Kidney tubule cell (primary cell): ENCODE measurements around the gene RBM20.
"Not testable (repeated sequence)": the region's sequence is repeated elsewhere in the genome, so short reads cannot be mapped to it uniquely, and the experiment has no call there.

Experiments
- DNase-seq: peaks from one replicate; pipeline ENCODE4 v3.0.0-alpha.2; 2018; ENCODE audit warnings: low spot score

The RBM20 gene

DNA sequence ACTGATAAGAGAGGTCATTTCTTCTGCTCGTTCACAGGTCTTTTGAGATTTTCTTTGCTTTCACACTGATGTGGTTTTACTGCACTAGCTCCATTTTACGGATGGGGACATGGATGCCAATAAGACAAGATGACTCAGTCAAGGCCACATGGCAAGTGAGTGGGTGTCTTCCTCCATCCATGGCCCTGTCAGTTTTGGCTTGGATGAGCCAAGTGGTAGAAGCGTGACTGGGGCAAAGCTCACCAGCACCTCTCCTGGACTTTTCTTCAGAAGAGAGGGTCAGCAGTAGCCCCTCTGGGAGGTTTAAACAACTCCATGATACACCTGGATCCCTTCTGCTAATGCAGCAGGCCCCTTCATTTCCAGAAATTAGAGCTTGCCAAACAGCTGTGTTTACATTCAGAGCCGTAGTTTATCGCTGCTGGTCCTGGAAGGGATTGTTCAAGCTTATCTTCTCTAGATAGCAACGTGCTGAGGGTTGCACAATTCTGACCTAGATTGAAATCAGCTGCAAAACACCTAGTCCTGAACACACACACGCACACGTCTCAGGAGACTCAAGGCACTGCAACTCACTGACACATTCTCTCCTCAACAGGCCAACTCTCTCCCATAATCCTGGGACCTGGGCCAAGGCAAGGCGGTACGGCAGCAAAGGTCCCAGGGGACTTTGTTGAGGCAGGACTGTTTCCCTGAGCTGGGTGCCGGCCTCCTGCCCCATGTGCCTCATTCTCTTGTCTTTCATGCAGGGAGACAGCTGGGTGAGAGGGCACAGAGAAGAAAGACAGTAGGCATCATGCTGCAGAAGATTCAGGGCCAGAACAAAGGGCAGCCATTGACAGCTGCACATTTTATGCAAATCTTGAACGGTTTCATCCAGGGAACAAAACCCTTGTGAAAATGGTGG is 213.4 kb downstream of the RBM20 start:
- no peak for DNase-seq

DNA sequence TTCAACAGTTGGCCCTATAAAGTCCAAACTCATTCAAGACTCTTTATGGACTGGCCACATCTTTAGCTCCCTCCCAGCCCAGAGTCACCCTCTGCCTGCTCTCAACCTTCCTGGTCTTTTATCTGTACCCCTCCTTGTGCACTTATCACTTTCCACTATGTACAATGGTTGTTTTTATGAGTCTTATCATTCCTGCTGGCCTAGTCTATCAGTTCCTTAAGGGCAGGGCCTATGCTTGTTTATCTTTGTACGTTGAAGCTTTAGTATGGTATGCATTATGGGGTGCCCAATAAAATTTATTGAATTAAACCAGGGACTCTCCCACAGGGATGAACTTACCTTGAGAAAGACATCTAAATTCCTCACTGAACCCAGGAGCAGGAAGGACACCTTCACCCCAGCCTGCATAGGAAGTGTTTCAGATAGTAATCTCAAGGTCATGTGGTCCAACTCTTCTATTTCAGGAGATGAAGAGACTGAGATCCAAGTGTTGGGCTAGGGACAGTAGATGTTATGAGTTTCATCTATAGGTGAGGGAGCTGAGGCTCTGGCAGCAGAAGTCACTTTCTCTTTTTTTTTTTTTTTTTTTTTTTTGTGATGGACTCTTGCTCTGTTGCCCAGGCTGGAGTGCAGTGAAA is 214.3 kb downstream of the RBM20 start:
- no peak for DNase-seq

DNA sequence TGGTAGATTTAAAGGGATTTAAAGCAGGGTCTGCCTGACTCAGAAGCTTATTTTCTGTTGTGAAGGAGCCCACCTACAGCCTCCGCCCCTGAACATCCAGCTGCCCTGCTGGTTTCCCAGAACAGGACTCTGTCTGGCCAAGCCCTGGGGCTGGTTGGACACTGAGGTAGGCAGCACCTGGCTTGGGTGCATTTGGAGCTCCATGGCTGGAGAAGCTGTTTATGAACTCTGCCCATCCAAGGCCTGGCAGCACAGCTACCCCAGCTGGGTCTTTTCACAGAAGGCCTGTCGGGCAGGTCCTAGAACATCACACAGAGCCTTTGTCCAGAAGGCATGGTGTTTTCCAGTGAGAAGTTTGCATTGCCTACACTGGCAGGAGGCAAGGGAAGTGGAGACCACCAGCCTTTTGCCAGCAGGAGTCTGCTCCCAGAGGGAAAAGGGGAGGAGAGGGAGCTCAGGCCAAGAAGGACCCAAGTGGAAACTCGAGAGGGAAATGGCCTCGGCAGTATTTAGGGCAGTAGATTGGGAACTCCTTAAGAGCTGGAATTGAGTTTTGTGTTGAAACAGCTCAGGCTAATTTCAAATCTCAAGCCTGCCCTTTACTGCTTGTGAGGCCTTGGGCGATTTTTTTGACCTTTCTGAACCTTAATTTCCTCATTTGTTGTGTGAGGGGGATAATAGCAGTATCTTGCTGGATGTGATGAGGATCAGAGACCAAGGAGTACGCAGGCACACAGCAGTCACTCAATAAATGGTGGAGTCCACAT is 215.3 kb downstream of the RBM20 start:
- no peak for DNase-seq

DNA sequence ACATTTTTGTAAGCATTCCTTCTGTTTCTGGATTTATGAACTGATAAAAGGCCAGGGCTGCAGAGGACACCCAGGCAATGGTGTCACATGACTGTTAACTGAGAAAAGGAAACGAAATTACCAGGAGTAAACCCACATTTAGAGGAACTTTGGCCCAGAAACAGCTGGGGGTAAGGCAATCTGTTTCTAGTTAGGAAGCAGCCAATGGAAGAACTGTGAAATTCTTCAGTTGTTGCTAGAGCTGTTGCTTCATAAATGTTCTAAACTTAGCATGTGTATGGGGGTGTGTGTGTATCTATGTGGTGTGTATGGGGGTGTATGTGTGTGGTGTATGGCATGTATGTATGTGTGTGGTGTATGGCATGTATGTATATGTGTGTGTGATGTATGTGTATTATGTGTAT is 215.8 kb downstream of the RBM20 start:
- no peak for DNase-seq

DNA sequence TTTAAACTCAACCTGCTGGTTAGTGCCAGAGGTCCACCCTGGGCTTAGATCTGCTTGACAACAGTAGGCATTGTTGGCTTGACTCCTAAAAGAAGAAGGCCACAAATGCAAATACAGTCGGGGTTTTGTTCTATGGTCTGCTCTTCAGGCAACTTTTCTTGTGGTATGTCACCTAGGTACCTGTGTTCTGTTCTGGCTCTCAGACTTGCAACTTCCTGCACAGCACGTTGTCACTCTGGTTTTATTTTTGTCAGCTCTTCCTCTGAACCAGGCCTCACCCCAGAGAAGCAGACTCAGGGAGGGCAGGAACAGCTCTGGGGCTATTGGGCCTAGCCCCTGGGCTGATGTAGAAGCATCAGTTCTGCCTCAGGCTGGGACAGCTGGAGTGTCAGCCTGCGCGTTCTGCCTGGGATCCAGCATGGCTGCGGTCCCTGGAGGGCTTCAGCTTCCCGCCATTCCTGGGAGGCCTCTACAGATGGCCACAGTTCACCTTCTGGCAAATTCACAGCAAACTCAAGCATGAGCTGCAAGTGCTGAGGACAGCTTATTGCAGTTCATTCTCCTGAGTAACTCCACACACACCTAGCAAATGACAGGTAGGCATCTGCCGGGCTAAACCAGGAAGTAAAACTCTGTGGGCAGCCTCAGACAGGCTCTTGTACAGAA is 216.6 kb downstream of the RBM20 start:
- peak; percentile 26 for DNase-seq

DNA sequence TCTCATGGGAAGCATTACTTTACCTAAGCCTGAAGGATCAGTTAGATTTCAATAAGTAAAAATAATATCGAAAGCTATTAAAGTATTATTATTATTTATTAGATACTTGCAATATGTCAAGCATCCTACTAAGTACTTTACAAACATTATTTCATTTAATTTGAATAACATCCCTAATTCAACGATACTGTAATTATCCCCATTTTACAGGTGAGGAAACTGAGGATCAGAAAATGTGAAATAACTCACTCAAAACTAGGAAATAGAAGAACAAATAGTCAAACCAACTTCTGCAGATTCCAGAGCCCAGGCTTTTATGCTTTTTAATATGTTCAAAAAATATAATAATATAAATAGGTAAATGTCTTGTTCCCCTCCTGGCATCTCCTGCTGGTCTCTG is 217.3 kb downstream of the RBM20 start:
- DNase-seq, result no peak

DNA sequence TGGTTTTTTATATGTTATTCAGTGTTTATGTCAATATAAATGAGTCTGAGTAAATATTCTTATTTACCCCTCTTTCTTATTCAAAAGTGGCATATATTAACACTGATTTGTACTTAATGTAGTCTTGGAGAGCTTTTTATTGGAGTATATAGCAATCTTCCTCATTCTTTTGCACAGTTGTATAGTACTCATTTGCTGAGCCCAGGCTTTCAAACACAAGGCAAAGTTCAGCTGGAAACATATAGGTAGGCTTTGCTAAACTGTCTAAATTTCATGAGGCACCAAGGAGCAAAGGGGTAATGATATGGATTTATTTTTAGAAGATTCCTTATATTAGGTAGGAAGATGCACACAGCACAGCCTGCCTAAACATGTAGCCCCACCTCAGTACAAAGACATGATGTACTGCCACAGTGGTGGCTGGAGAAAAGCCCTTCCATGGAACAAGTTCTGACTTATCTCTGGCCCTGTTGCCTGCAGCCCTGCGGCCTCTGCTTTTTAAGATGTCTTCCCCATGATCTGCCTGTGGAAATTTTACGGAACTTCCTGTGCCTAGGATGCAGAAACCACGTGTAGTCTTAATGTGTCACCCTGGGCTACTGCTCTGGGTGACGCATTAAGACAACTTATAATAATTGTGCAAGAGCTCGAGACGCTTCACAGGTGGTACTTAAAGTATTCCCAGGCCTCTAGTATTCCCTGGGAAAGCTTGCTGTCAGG is 218.0 kb downstream of the RBM20 start:
- DNase-seq, result no peak

DNA sequence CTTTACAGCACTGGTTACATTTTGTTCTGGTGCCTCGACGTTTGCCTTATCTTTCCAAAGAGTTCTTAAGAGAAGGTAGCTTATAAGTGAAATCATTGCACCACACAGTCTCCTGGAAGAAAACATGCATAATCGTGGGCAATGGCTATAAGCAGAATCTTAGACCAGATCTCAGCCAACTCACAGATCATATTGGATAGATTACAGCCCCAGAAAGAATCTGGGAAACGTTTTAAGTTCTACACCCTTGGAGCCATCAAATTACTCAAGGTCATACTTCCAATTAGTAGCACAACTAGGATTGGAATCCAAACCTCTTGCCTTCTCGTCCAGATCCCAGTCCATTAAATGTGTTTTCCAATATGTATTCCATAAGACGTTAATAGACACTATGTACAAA is 218.8 kb downstream of the RBM20 start:
- no peak for DNase-seq

DNA sequence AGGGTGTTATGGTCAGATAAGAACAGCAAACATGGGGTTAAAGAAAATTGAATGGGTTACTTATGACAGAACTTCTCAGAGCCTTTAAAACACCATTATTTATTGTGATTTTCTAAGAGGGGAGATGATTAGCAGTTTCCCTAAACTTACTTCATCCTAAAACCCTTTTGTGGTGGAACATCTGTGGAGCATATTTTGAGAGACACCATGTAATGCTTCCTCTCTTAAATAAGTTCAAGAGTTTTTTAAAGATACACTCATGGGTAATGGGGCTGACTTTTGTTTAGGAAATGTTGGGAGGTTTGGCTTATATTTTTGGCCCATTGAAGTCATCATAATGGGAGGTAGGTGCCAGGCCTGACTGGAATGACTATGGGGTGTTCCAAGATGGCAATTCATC is 219.2 kb downstream of the RBM20 start:
- DNase-seq, result no peak

DNA sequence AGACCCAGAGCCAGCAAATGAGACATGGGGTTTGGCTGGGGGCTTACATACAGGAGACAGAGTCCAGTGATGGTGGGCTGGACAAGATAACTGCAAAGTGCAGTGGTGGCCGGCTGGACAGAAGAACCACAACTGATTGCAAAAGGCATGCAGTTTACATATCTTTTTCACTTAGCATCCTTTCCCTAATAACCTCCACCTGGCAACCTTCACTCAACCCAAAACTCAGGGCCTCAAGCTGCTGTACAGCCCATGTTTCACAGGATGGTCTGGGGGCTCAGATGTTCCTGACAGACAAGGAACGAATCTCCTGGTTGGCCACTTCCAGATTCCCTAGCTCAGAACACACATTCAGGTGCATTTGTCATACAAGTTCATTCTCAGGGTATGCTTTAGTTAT is 219.8 kb downstream of the RBM20 start:
- no peak for DNase-seq

DNA sequence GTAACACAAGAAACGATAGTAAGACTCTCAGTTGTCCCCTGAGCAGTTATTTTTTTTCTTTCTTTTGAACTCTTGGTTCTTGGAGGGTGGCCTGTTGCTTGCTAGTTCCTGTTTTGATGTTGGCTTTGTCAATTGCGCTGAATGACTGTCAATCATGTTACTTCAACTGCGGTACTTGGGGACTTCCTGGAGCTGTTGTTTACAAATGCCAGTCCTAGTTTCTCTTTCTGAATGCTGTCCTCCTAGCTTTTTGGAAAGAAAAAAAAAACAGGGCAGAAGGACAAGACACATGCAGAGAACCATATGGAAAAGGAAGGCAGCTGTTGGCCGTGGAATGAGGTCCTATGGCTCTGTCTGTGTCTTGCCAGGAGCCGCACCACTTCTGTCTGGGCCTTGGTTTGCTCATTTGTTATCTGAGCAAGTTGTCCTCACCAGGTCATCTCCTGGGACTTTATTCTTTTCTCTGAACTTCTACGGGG is 220.6 kb downstream of the RBM20 start:
- no peak for DNase-seq

DNA sequence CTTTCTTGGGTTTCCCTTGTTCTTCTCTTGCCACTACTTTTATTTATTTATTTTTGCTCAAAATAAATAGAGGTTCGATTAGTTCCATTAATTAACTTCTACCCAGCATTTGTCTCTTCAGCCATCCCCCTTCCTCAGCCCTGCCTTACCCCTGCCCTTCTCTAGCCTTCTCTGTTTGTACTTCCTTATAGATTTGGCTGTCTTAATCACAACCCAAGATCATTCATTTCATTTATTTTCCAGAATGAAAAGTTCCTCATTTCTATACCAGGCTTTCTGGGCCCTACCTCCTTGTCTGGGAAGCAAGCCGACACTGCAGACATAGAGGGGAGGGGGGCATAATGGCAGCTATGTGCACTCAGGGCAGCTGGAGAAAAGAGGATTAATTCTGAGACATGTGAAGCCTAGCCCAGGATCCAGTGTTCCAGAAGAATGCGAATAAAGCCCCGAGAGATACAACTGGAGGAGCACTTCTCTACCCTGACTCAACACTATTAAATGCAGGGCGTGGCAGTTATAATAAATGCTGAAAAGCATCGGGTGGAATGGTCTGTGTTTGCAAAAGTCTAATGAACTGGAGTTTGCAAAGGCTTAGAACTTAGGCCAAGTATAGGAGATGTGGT is 221.2 kb downstream of the RBM20 start:
- DNase-seq, result peak; percentile 43

DNA sequence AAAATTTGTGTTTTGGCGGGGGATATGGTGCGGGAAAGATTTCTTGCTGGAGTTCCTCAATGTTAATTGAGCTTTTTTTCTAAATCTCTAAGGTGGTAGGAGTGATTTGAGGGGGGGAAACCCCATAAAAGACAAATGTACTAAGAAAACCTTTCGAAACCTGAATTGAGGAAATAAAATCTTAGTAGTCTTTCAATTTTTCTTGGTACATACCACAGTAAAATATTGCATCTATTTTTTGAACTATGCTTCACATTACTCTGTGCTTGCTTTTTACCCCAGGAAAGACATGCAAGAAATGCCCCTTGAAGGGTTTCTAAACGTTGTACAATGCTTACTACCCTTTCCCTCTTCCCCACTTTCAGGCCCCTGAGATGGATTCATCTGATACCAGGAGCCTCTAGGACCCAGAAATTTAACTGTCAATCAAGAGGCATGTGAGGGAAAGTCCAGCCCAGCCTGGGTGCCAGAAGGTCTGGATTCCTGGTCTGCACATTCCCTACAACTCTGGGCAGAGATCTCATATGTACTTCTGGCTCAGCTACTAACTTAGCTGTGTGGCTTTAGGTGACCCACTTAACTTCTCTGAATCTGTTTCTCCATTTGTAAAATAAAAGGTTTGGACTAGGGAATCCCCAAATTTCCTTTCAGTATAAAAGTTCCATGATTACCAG is 221.8 kb downstream of the RBM20 start:
- peak; percentile 29 for DNase-seq

DNA sequence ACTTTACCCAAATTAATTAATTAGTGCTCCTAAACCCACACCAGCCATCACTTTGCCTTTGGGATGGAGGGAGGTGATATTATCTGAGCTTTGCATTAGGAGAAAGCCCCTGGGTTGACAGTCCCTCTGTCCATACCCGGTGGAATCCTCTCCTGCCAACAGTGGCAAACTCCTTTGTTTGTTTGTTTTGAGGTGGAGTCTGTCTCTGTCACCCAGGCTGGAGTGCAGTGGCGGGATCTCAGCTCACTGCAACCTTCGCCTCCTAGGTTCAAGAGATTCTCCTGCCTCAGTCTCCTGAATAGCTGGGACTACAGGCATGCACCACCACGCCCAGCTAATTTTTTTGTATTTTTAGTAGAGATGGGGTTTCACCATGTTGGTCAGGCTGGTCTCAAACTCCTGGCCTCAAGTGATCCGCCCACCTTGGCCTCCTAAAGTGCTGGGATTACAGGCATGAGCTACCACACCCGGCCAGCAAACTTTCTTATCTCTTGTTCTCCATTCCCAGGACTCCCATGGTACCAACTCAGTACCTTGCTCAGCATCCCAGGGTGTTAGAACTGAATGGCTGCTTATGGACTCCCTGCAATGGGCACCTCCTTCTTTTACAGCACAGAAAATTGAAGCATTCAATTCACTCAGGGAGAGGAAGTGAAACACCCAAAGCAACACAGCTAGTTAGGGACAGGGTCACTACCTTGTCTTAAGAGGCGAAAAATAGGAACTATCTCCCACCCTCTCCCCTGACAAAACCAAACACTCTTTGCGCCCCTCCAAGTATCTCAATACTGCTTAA is 223.1 kb downstream of the RBM20 start:
- not testable (repeated sequence) for DNase-seq

DNA sequence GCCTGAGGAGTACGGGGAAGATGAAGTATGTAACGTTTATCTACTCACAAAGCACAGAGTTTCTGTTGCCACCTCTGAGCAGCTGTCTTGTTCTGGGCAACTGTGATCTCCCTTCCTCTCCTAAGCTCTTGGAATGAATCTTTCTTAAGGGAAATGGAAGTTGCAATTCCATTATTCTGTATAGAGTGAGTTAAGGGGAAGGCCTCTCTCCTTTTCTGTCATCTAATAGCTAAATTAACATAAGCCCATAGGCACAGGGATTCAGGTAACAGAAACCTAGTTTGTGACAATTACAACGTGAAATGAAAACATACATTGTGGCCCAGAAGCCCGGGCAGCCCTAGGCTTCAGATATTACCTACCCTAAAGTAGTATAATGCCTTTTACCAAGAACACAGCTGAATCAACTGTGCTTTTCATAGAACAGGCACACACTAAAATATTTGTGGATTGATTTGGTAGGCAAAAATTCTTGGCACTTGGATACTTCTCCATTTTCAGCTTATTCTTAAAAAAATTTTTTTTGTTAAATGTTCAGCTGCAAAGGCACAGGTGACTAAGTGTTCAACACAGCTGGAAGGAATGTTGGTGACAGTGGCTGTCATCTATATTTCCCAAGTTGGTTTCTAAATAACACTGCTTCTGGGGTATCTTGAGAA is 223.8 kb downstream of the RBM20 start:
- DNase-seq, result no peak

DNA sequence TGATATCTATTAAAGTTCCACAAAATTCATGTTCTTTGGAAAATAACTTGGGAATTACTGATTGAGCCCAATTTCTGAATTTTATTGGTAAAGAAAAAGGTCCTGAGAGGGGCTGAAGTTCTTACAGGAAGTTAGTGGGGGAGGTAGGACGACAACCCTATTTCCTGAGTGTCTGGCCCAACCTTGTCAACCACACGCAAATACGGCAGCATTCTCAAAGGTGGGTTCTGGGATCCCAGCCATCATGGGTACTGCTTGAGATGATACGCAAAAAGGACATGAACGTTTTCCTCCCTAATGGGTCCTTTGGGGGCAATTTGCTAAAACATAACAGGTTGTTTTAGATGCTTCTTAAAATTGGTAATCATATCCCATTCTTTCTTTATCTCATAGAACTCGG is 224.8 kb downstream of the RBM20 start:
- DNase-seq, result no peak

DNA sequence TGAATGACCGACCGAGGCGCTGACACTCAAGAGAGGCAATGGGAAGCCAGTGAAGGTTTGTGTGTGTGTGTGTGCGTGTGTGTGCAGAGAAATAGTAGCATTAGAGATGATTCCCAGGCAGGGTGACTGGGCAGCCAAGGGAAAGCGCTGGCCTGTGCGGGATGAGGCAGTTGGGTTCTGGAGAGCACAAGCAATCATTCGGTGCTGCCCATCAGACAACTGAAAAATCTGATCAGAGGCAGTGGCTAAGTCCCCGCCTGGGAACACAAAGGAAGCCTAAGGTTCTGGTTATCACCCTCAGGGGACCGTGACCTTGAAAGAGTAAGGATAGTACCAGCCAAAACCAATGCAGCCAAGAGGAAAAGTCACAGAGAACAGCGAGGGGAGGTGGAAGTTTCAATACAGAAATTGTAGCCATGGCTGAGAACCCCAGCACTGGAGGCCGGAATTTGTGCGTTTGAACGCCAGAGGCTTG is 226.7 kb downstream of the RBM20 start:
- no peak for DNase-seq

DNA sequence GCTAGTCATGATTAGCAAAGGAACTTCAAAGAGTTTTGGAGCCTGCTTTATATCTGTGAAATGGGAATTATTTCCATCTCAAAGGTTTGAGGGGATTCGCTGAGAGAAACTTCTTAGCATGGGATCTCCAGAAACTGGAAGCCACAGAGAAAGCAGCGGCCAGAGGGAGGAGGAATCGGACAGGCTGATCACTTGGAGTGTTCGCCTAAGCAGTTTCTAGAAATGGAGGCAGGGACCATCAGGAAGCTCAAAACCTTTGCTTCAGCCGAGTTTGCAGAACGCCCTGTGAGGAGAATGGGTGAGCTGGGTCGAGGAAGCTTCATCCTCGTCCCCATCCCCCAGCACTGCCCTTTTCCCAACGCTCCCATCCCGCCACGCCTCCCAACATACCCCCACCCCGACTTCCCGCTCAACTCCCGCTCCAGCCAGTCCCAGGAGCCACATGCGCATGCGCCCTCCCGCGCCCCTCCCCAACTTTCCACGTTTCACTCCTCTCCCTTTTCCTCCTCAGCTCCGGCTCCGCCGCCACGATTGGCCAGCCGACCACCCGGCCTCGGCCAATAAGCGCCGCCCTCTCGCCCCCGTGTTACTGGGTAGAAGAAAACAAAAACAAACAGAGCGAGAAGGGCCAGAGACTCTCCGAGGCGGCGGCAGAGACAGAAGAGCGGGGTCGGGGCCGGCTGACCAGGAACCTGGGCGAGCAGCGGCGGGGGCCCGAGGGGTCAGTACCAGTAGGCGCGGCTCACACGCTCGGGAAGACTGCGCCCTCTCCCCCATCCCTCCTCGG is 227.4 kb downstream of the RBM20 start, which contains the start of gene PDCD4:
TSS of gene PDCD4 (plus strand) at position 631 of the 787 bp plus-strand sequence. CDS start 4,100 bp downstream, outside the sequence.
- DNase-seq, result peak; percentile 97
